Stimulated activated CD4-positive, alpha-beta T cell treated with anti-CD3 and anti-CD28 coated beads, Interleukin-4, amount 100 ng/mL, for 48 hours (primary cell): ENCODE data around the gene BRS3.

Experiments
- DNase-seq, 2 donors: peaks; one replicate each; pipeline ENCODE4 v3.0.0-alpha.2; 2020; ENCODE audit warnings: low read depth in 2 of 2

BRS3 gene

GRCh38 chrX:136495043-136495442, 7.3 kb downstream of the BRS3 start:
- no peak for DNase-seq

GRCh38 chrX:136496186-136496763, 8.5 kb downstream of the BRS3 start:
- no peak for DNase-seq

GRCh38 chrX:136496764-136497555, 9.2 kb downstream of the BRS3 start:
- peak; percentile 73 to 81 for DNase-seq

- DNase-seq = no peak
These were observed 9.9 kb downstream of the BRS3 start, which contains the start of gene HTATSF1 for GRCh38 chrX:136497556-136498052. Gene HTATSF1 (plus strand): TSS chrX:136497592. CDS start chrX:136497685, 93 bp downstream.

GRCh38 chrX:136519069-136519468, 31.3 kb downstream of the BRS3 start:
- DNase-seq = no peak

GRCh38 chrX:136523770-136524169, 36.0 kb downstream of the BRS3 start:
- DNase-seq = no peak

GRCh38 chrX:136525738-136526606, 38.2 kb downstream of the BRS3 start:
- DNase-seq = no peak

GRCh38 chrX:136528645-136529315, 41.0 kb downstream of the BRS3 start:
- no peak for DNase-seq

- no peak for DNase-seq
These were observed 42.0 kb downstream of the BRS3 start for GRCh38 chrX:136529795-136530194.

GRCh38 chrX:136531951-136532350, 44.2 kb downstream of the BRS3 start, which contains the start of gene VGLL1:
Gene VGLL1 (plus strand): TSS chrX:136532215. CDS start chrX:136536021, 3,806 bp downstream.
- DNase-seq = no peak

- no peak for DNase-seq
These were observed 46.4 kb downstream of the BRS3 start for GRCh38 chrX:136534131-136534530.

GRCh38 chrX:136538811-136539210, 51.1 kb downstream of the BRS3 start:
- no peak for DNase-seq

- no peak for DNase-seq
These were observed 52.5 kb downstream of the BRS3 start for GRCh38 chrX:136540226-136540625.

GRCh38 chrX:136541294-136541693, 53.5 kb downstream of the BRS3 start:
- no peak for DNase-seq

- no peak for DNase-seq
These were observed 54.5 kb downstream of the BRS3 start for GRCh38 chrX:136542281-136542680.
